ENCODE measurements around the gene MLLT3.

Gene MLLT3

GRCh38 chr9:20551835-20552234 is 70.5 kb downstream of the MLLT3 start:
- no peak for TF ChIP-seq CTCF (IDR thresholded peaks at IDR 0.05; ENCODE audit: control extremely low read depth, extremely low read depth, low read depth, missing control alignments)
- DNase-seq (ENCODE audit: extremely low spot score) = peak; percentile 13
- CTCF ChIA-PET = interaction anchor here (1.3 to 2.2 kb wide), 2 partner anchors 11 to 53 kb away, joined by 3 to 5 read pairs; no protein-coding TSS in a partner anchor
- POLR2A ChIA-PET = no interaction called here

GRCh38 chr9:20551236-20551635 is 71.1 kb downstream of the MLLT3 start:
- POLR2A ChIA-PET = no interaction called here
- DNase-seq (ENCODE audit: extremely low spot score) = no peak
- TF ChIP-seq CTCF (IDR thresholded peaks at IDR 0.05; ENCODE audit: control extremely low read depth, extremely low read depth, low read depth, missing control alignments) = no peak
- CTCF ChIA-PET = interaction anchor here (1.1 to 2.2 kb wide), 6 partner anchors 9 to 54 kb away, joined by 3 to 6 read pairs (median 4); no protein-coding TSS in a partner anchor

GRCh38 chr9:20550326-20550725 is 72.0 kb downstream of the MLLT3 start:
- no peak for DNase-seq (ENCODE audit: extremely low spot score)
- CTCF ChIA-PET = interaction anchor here (1.1 to 1.7 kb wide), 5 partner anchors 8 to 24 kb away, joined by 3 to 6 read pairs (median 4); no protein-coding TSS in a partner anchor
- POLR2A ChIA-PET = no interaction called here
- TF ChIP-seq CTCF (IDR thresholded peaks at IDR 0.05; ENCODE audit: control extremely low read depth, extremely low read depth, low read depth, missing control alignments) = no peak

GRCh38 chr9:20549053-20549452 is 73.2 kb downstream of the MLLT3 start:
- ChIA-PET CTCF (interaction anchor here (0.9 to 1.5 kb wide), 2 partner anchors 17 to 24 kb away, joined by 3 read pairs; no protein-coding TSS in a partner anchor), POLR2A (no interaction called here)
- TF ChIP-seq CTCF (IDR thresholded peaks at IDR 0.05; ENCODE audit: control extremely low read depth, extremely low read depth, low read depth, missing control alignments) = no peak
- DNase-seq (ENCODE audit: extremely low spot score) = no peak

GRCh38 chr9:20545023-20545622 is 77.2 kb downstream of the MLLT3 start:
- ChIA-PET POLR2A (no interaction called here), CTCF (interaction anchor here (1.1 kb wide), 1 partner anchor 20 kb away, joined by 3 read pairs; no protein-coding TSS in a partner anchor)
- TF ChIP-seq CTCF (IDR thresholded peaks at IDR 0.05; ENCODE audit: control extremely low read depth, extremely low read depth, low read depth, missing control alignments) = no peak
- no peak for DNase-seq (ENCODE audit: extremely low spot score)

GRCh38 chr9:20540169-20540863 is 82.0 kb downstream of the MLLT3 start:
- no peak for DNase-seq (ENCODE audit: extremely low spot score)
- no peak for TF ChIP-seq CTCF (IDR thresholded peaks at IDR 0.05; ENCODE audit: control extremely low read depth, extremely low read depth, low read depth, missing control alignments)
- ChIA-PET POLR2A (no interaction called here), CTCF (no interaction called here)
